ENCODE data around the gene TSPAN5.
A peak's percentile ranks its signal among the peaks of the same experiment; 100 is the strongest.
"Not testable (repeated sequence)": the region's sequence is repeated elsewhere in the genome, so short reads cannot be mapped to it uniquely, and the experiment has no call there.

The TSPAN5 gene

DNA sequence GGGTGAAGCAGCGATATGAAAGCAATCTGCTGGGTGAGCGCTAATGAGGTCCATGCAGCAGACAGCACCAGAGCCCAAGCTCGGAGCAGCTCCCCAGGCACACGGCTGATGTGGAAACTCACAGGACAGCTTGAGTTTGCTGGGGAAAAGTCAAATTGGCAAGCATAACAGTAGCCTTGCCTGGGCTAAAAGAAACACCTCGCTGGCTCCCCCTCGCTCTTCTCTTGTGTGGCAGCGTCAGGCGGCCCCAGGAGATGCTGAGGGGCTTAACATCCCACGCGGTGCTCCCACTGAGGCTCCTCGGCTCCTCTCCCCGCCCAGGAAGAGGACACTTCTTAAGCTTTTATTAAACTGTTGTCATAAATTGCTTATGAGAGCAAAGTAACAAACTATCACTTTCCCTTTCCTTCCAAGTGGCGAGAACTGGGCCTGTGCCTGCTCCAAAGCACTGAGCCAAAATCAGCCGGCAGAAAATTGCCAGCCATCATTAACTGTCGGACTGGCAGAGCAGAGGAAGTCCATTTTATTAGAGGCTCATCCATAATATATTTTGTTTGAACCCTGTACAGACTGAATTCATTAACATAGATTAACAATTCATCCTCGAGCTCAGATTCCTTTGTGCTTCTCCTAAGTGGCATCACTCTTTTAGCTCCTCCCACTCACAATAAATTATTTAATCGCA, 111.4 kb downstream of the TSPAN5 start:
- DNase-seq, result peak in 10 of 14 donors; percentile 19 to 80 (median 49)

DNA sequence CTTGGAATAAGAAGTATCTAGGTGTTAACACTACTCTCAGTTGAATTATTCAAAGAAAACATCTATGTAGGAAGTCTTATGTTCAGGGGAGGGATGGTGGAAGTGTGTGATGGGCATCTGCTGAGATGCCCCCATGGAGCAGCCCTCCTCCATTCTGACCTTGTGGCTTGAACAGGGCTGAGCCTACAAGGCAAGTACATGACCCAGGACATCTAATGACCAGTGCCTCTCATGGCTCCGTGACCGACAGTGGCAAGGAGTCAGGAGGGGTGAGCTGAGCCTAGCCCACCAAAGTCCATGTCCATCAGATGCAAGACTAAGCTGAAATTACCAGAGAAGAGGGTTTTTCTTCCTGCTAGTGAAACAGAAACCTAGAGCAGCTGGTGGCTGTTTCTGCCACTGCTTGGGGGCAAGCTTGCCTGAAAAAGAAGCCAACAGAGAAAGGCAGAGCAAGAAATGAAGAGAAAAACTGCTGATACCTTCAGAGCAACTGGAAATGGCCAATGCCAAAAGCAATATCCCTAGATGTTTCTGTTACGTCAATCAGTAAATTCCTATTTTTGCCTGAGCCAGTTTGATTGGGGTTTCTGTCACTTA, 113.5 kb downstream of the TSPAN5 start:
- no peak for DNase-seq

- peak in 1 of 14 donors; percentile 96 for DNase-seq
Measured at GRCh38 chr4:98544141-98544817, 114.1 kb downstream of the TSPAN5 start.

GRCh38 chr4:98542011-98542410, 116.4 kb downstream of the TSPAN5 start:
- DNase-seq, result no peak

DNA sequence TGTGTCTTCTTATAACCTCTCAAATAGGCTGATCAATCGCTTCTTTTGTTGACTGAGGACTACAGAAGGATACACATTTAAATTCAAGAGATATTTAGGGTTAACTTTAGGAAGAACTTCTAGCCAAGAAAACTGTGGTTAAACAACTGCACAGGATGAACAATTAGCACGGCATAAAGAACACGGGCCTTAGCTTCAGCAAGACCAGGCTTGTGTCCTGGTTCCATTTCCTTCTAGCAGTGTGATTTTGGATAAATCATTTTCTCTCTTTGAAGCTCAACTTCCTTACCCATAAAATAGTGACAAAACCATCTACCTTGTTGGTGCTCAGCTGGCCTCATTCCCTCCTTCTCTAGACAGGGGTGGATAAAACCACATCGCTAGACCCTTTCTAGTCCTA, 117.6 kb downstream of the TSPAN5 start:
- DNase-seq, result no peak

DNA sequence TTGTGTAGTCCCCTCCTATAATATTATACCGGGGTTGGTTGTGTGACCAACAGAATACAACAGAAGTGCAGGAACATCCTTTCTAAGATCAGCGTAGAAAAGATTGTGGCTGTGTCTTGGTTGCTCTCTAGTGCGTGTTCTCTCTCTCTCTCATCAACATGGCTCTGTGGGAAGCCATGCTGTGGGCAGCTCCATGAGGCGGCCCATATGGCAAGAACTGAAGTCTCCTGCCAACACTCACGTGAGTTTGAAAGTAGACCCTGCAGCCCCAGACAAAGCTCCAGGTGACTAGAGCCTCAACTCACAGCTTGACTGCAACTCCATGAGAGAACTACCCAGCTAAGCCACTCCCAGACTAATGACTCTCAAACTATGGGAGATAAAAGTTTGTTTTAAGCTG, 118.7 kb downstream of the TSPAN5 start:
- DNase-seq, result peak in 1 of 14 donors; percentile 67

DNA sequence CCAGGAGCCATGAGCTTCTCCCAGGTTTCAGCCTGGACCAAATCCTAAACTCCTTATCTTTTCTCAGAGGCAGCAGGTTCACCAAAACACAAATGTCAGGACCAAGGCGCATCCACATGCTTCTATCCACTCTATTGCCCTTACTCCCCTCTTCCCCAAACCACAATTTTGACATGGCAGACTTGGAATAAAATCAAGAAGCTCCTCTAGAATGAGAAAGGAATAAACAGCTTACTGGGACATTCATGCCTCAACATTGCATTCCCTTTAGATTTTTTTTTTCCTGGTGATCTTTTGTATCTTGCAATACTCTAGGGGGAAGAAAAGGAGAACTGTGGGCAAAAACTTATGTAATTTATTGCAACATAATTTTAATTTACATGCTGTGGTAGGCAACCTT, 119.1 kb downstream of the TSPAN5 start:
- no peak for DNase-seq

- no peak for DNase-seq
Measured at GRCh38 chr4:98536631-98537030, 121.8 kb downstream of the TSPAN5 start.

GRCh38 chr4:98534146-98534545, 124.3 kb downstream of the TSPAN5 start:
- DNase-seq, result not testable (repeated sequence)

GRCh38 chr4:98530572-98530971, 127.8 kb downstream of the TSPAN5 start:
- no peak for DNase-seq

GRCh38 chr4:98529970-98530569, 128.3 kb downstream of the TSPAN5 start:
- DNase-seq, result no peak

GRCh38 chr4:98528882-98529281, 129.5 kb downstream of the TSPAN5 start:
- no peak for DNase-seq

- no peak for DNase-seq
Measured at GRCh38 chr4:98527534-98528269, 130.7 kb downstream of the TSPAN5 start.

GRCh38 chr4:98524230-98524629, 134.2 kb downstream of the TSPAN5 start:
- no peak for DNase-seq

DNA sequence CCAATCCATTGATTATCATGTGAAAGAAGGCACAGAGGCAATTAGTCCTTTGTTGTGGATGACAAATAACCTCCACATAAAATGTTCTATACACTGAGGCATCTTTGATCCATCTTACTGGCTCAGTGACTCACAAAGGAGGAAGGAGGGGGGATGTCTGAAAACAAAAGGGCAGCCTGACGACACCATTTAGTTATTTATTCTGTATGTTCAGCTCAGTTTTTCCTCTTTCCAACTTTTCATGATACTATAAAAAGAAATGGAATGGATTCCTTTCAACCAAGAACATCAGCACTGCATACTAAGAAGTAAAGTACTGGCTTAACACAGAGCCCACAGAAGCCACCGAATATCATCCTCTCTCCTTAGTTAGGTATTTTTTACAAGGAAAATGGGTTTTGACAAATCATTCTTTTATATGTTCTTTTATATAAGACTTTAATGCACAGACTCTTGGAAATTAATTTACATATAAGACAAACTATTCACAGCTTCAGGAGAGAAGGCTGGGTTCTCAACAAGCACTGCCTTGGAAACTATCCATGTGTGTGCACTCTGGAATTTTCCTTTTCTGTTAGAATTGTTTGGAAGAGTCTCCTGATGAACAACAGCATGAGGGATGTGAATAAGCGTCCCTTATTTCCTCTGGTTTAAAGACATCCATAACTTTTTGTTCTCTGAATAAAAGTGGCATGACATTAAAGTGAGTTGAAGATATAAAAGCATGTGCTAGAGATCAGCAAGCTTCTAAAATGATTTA, 135.6 kb downstream of the TSPAN5 start:
- DNase-seq, result no peak

DNA sequence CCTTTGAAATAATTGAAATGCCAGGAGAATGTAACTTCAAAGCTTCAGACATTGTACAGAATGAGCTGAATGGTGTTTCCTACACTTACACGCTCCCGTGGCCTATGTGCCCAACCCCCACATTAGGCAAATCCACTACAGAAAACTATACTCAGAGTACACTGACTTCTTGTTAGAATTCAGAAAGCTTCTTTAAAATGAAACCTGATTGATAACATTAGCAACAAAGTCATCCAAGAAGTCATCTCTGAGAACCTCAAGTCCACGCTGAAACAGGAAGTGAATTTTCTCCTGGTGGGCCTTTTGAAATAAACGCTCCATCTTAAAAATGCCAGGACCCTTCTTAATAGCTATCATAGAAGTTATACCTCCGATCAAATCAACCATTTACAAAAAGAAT, 136.3 kb downstream of the TSPAN5 start:
- no peak for DNase-seq

DNA sequence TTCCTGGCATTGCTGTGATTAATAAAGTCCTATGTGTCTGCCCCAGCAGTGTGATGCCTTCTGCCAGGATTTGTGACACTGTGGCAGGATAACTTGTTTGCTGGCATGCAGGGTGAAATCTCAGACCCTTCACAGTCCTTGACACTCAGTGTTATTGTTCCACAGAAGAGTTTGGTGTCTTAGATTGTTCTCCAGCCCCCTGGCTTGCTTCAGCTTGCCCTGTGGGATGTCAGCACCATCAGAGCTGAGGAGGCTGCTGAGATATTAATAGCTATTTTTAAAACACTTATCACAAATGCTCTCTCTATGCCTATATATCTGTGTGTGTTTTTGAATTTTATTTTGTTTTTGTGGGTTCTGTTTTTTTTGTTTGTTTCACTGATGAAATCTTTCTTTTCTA, 136.9 kb downstream of the TSPAN5 start:
- no peak for DNase-seq

DNA sequence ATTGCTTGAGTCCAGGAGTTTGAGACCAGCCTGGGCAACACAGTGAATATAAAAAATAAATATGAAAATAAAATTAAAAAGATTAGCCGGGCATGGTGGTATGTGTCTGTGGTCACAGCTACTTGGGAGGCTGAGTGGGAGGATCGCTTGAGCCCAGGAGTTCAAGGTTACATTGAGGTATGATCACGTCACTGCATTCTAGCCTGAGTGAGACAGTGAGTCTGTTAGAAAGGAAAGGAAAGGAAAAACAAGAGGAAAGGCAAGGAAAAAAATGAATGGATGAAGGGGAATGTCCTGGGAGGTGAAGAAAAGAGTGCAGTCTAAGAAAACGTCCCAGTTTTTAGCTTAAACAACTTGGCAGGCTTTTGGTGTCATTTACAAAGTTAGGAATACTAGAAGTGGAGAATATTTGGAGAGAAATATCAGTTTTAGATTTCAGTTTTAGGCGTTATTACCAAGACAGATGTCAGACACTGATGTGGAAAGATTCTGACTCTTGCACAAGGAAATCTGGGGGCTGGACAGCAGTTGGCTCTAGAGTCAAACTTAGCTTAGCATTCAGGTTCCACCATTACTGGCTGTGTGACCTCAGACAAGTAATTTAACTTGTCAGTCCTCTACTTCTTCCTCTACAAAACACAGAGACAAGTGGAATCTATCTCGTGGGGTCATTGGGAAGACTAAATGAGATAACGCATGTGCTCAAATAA, 139.0 kb downstream of the TSPAN5 start:
- DNase-seq, result no peak

- no peak for DNase-seq
Measured at GRCh38 chr4:98518559-98519267, 139.7 kb downstream of the TSPAN5 start.

- no peak for DNase-seq
Measured at GRCh38 chr4:98517218-98518021, 141.0 kb downstream of the TSPAN5 start.
